Fibroblast of gingiva (primary cell): ENCODE measurements around the gene NDE1.

Experiments used
- DNase-seq: peaks from one replicate; pipeline ENCODE4 v3.0.0-alpha.2; 2011; ENCODE audit warnings: low read depth

NDE1 gene

GRCh38 chr16:15770107-15770506 is 120.1 kb downstream of the NDE1 start:
- no peak for DNase-seq

DNA sequence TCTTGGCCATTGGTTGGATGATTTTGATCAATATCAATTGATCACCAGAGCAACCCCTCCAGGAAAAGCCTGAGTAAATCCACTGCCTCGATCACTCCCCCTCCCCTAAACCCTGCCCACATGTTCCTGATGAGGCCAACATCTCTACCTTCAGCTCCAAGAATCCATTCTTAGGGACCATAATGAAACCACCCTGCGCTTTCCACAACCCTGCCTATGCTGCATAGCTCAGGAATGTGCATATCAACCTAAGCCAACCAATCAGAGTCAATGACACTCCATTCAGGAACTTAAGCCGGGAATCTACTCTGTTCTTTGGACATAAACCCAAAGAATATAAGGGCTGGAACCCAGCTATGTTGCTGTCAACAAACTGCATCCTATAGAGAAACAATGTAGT is 120.5 kb downstream of the NDE1 start:
- peak; percentile 15 for DNase-seq

GRCh38 chr16:15771694-15772093 is 121.6 kb downstream of the NDE1 start:
- DNase-seq = no peak

DNA sequence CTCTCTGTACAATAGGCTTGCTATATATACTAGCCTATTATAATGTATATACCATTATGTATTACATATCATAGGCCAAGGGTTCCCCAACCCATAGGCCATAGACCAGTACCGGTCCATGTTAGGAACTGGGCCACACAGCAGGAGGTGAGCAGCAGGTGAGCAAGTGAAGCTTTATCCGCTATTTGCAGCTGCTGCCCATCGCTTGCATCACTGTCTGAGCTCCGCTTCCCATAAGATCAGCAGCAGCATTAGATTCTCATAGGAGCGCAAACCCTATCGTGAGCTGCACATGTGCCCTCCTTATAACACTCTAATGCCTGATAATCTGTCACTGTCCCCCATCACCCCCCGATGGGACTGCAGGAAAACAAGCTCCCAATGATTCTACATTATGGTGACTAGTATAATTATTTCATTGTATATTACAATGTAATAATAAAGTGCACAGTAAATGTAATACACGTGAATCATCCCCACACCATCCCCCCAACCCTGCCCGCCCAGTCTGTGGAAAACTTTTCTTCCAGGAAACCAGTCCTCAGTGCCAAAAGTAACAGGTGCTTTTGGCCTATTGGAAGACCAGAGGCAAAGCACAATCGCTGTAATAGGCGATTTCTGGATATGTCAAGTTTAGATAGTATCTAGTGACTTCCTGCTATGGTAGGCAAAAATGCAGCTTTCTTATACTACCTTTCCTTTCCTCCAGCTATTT is 122.7 kb downstream of the NDE1 start:
- no peak for DNase-seq

DNA sequence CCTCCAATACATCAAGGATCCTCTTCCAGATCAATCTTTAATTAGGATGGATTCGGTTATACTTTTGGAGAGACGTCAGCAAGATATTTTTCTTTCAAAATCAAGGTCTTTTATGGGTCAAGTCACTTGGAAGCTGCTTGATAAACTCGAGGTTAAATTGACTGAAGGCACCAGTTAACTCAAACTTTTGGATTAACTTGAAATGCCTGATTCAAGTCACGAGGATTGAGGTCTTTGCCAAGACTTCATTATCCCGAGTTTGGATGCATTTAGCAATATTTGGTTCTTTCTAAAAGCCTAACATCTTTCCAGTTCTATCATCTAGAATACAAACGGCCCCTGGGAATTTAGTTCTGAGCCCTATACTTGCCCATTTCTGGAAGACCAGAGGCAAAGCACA is 123.9 kb downstream of the NDE1 start:
- DNase-seq = peak; percentile 34

DNA sequence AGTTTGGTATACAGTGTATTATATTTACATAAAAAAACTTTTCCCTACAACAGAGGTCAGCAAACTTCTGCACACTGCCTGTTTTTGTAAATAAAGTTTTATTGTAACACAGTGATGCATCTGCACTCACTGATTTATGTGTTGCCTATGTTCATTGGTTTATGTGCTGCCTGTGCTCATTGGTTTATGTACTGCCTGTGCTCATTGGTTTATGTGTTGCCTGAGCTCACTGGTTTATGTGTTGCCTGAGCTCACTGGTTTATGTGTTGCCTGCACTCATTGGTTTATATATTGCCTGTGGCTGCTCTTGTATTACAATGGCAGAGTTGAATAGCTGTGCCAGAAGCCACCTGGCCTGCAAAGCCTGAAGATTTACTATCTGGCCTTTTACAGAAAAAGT is 125.2 kb downstream of the NDE1 start:
- no peak for DNase-seq

DNA sequence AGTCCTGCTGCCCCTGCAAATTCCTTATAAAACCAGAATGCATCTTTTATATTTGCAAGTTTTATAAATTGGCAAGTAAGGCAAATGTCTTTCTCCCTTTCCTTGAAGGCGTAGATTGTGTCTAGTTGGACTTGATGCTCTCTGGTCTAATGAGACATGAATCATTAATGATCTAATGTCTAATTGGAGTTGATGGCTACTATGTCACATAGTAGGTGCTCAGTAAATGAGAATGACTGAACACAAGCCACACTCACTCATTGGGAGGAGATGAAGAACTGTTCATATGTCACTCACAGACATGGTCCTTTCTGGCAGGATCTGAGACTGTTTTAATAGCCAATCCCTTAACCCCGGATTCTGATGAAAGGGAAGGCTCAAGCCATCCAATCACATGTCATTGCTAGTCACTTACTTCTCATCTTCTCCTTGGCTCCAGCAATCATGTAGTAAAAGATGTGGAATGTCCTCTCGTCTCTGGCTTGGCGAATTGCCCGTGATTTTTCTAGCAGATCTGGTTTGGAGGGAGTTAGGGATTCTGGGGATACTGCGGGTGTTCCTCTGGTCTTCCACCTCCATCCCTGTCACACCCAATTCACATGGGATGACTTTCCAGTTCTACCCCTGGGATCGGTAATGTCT is 125.7 kb downstream of the NDE1 start:
- DNase-seq = no peak
